CD14-positive monocyte (primary cell): ENCODE data around the gene HMGN3. TPM values are rescaled to one million over a fixed set of nuclear protein-coding genes. Genes with fewer than 3 reads are reported as not detected.

ENCODE experiments used
- DNase-seq, 3 donors: peaks; one replicate each; pipeline ENCODE4 v3.0.0-alpha.2; 2011 to 2022
- H2AFZ ChIP-seq: 2 replicates; pipeline ENCODE4 v1.6.0; 2012; ENCODE audit warnings: mild to moderate bottlenecking, low read depth, low read length, inconsistent platforms; ENCODE audit not compliant: insufficient read depth, poor library complexity, severe bottlenecking
- H3K27ac ChIP-seq, 2 donors: 1 replicate in 1 of 2; 2 replicates in 1 of 2; pipeline ENCODE4 v1.5.1; 2012 to 2013; ENCODE audit warnings: low read length in 2 of 2, control low read depth in 1 of 2, inconsistent platforms in 1 of 2, low read depth in 1 of 2, mild to moderate bottlenecking in 1 of 2
- H3K27me3 ChIP-seq, 2 donors: one replicate each; pipeline versions ENCODE4 v1.6.0 to v1.6.1; 2011 to 2013; ENCODE audit warnings: low read length in 2 of 2; ENCODE audit not compliant: control insufficient read depth in 2 of 2, insufficient read depth in 2 of 2
- H3K36me3 ChIP-seq, 2 donors: replicated peaks in 1 of 2; 1 replicate in 1 of 2; 2 replicates in 1 of 2; pipeline versions ENCODE4 v1.5.1 to v1.6.1; 2012 to 2013; ENCODE audit warnings: low read length in 2 of 2, control low read depth in 1 of 2, inconsistent platforms in 1 of 2, mild to moderate bottlenecking in 1 of 2; ENCODE audit not compliant: insufficient read depth in 2 of 2, control insufficient read depth in 1 of 2
- H3K4me1 ChIP-seq, 2 donors: 1 replicate in 1 of 2; 2 replicates in 1 of 2; pipeline versions ENCODE4 v1.5.1 to v1.6.1; 2012 to 2013; ENCODE audit warnings: low read length in 2 of 2, control low read depth in 1 of 2, inconsistent platforms in 1 of 2, mild to moderate bottlenecking in 1 of 2, moderate library complexity in 1 of 2; ENCODE audit not compliant: insufficient read depth in 2 of 2, control insufficient read depth in 1 of 2
- H3K4me2 ChIP-seq: replicated peaks from 2 replicates; pipeline ENCODE3; 2012; ENCODE audit warnings: low read length, moderate library complexity, mild to moderate bottlenecking; ENCODE audit not compliant: poor library complexity, severe bottlenecking; ENCODE audit errors: extremely low read depth
- H3K4me3 ChIP-seq, 3 experiments: fragments of 200-600 bp in 1 of 3; sonication (generic) in 1 of 3; replicated peaks in 1 of 3; 1 replicate in 2 of 3; 2 replicates in 1 of 3; pipeline ENCODE4 v1.5.1; 2011 to 2013; ENCODE audit warnings: low read length in 3 of 3, mild to moderate bottlenecking in 3 of 3, control low read depth in 2 of 3, low read depth in 2 of 3, inconsistent platforms in 1 of 3, moderate library complexity in 1 of 3
- H3K79me2 ChIP-seq: 2 replicates; pipeline ENCODE4 v1.6.0; 2012; ENCODE audit warnings: mild to moderate bottlenecking, control low read depth, inconsistent platforms, low read length, moderate library complexity; ENCODE audit not compliant: insufficient read depth
- H3K9ac ChIP-seq: 2 replicates; pipeline ENCODE4 v1.6.0; 2017; ENCODE audit warnings: low read length, mild to moderate bottlenecking; ENCODE audit not compliant: insufficient read depth, poor library complexity, severe bottlenecking
- H3K9me3 ChIP-seq, 2 donors: replicated peaks in 1 of 2; 1 replicate in 1 of 2; 2 replicates in 1 of 2; pipeline versions ENCODE4 v1.5.1 to v1.6.1; 2012 to 2013; ENCODE audit warnings: low read length in 2 of 2, control low read depth in 1 of 2; ENCODE audit not compliant: control insufficient read depth in 1 of 2, insufficient read depth in 1 of 2
- H4K20me1 ChIP-seq: 2 replicates; pipeline ENCODE4 v1.6.0; 2012; ENCODE audit warnings: mild to moderate bottlenecking, low read length, control low read depth, moderate library complexity; ENCODE audit not compliant: insufficient read depth
- H3K27ac Mint-ChIP-seq, 7 donors: one replicate each; pipeline ENCODE4 v1.8.0; 2020; ENCODE audit warnings: mild to moderate bottlenecking in 7 of 7, mixed read lengths in 7 of 7, moderate library complexity in 6 of 7, inconsistent platforms in 2 of 7
- H3K27me3 Mint-ChIP-seq, 3 donors: one replicate each; pipeline ENCODE4 v1.8.0; 2021 to 2022; ENCODE audit warnings: low read depth in 3 of 3, mild to moderate bottlenecking in 3 of 3, mixed read lengths in 3 of 3, moderate library complexity in 3 of 3, inconsistent platforms in 1 of 3
- H3K36me3 Mint-ChIP-seq, 2 donors: one replicate each; pipeline ENCODE4 v1.8.0; 2020; ENCODE audit warnings: mixed read lengths in 2 of 2, inconsistent platforms in 1 of 2, mild to moderate bottlenecking in 1 of 2
- H3K4me1 Mint-ChIP-seq: one replicate; pipeline ENCODE4 v1.8.0; 2020; ENCODE audit warnings: mild to moderate bottlenecking, mixed read lengths
- H3K4me3 Mint-ChIP-seq, 2 donors: one replicate each; pipeline ENCODE4 v1.8.0; 2020; ENCODE audit warnings: mild to moderate bottlenecking in 2 of 2, mixed read lengths in 2 of 2, moderate library complexity in 1 of 2
- H3K9me3 Mint-ChIP-seq, 7 donors: one replicate each; pipeline ENCODE4 v1.8.0; 2020 to 2022; ENCODE audit warnings: mixed read lengths in 7 of 7, mild to moderate bottlenecking in 6 of 7, moderate library complexity in 6 of 7, inconsistent platforms in 2 of 7
- CTCF ChIP-seq: fragments of 200-600 bp; IDR thresholded peaks from one replicate; pipeline ENCODE4 v1.8.0; 2022; ENCODE audit warnings: antibody characterized with exemption, mild to moderate bottlenecking
- WGBS: methylation state at CpG from one replicate; pipeline ENCODE4 v1.1.5; 2013; ENCODE audit warnings: missing lambda C conversion rate; ENCODE audit not compliant: insufficient coverage; 5-methylcytosine and 5-hydroxymethylcytosine counted together
- intact Hi-C, 2 donors: fragments of 100-400 bp; cut with micrococcal nuclease; formaldehyde crosslinking; loops; one replicate each; pipeline versions ENCODE4 v1.15.0 to v1.15.1; 2023
- polyA plus RNA-seq, 3 donors: library from polyadenylated mRNA; depleted of rRNA in 1 of 3; unstranded in 2 of 3; stranded (reverse) in 1 of 3; fragments of 300-500 nt in 2 of 3; fragments of >200 nt in 1 of 3; fragmentation: Illumina TruSeq in 2 of 3; gene quantifications; 1 replicate in 2 of 3; 2 replicates in 1 of 3; pipeline ENCODE4 v1.2.3, GENCODE V29; 2012 to 2021

HMGN3 gene
- polyA plus RNA-seq, 3 donors: 63.9 to 106 (median 84.4) TPM

GRCh38 chr6:79184641-79185040 lies 49.8 kb downstream of the HMGN3 start:
- peaks cover 0 to 2% of the 10 kb centered on the region in 2 donors for H3K27me3 ChIP-seq
- H3K9ac ChIP-seq: no peak overlapping the region
- H3K4me1 ChIP-seq: no peaks in the 10 kb centered on the region
- 100% methylated on average over 1 of the region's 3 CpGs for WGBS
- H3K27me3 Mint-ChIP-seq: peaks cover 3 to 10% (median 5%) of the 10 kb centered on the region in 3 donors
- H3K9me3 ChIP-seq: no peaks in the 10 kb centered on the region
- H3K9me3 Mint-ChIP-seq: peaks cover 0 to 5% (median 0%) of the 10 kb centered on the region in 7 donors
- TF ChIP-seq CTCF: no peak
- no peak overlapping the region for H3K4me2 ChIP-seq
- no peak overlapping the region for H3K4me3 ChIP-seq
- DNase-seq: no peak
- H3K36me3 ChIP-seq: no peaks in the 10 kb centered on the region
- intact Hi-C loops: no loop called here
- H2AFZ ChIP-seq: no peak overlapping the region
- H3K79me2 ChIP-seq: no peaks in the 10 kb centered on the region
- no peak overlapping the region for H3K4me3 Mint-ChIP-seq
- H4K20me1 ChIP-seq: no peaks in the 10 kb centered on the region
- H3K4me1 Mint-ChIP-seq: no peaks in the 10 kb centered on the region
- no peaks in the 10 kb centered on the region for H3K36me3 Mint-ChIP-seq
- no peak overlapping the region for H3K27ac ChIP-seq
- no peak overlapping the region for H3K27ac Mint-ChIP-seq

- Histone ChIP-seq H3K4me2 (no peak overlapping the region), H3K27ac (no peak overlapping the region), H3K4me1 (no peaks in the 10 kb centered on the region), H2AFZ (no peak overlapping the region), H3K9ac (no peak overlapping the region), H3K9me3 (no peaks in the 10 kb centered on the region), H3K79me2 (no peaks in the 10 kb centered on the region), H3K27me3 (peaks cover 0 to 4% of the 10 kb centered on the region in 2 donors), H3K36me3 (no peaks in the 10 kb centered on the region), H3K4me3 (no peak overlapping the region), H4K20me1 (no peaks in the 10 kb centered on the region)
- DNase-seq: no peak
- H3K27me3 Mint-ChIP-seq: peaks cover 3 to 10% (median 5%) of the 10 kb centered on the region in 3 donors
- intact Hi-C loops: no loop called here
- no peak overlapping the region for H3K4me3 Mint-ChIP-seq
- H3K9me3 Mint-ChIP-seq: peaks cover 0 to 6% (median 0%) of the 10 kb centered on the region in 7 donors
- H3K36me3 Mint-ChIP-seq: no peaks in the 10 kb centered on the region
- no peaks in the 10 kb centered on the region for H3K4me1 Mint-ChIP-seq
- H3K27ac Mint-ChIP-seq: no peak overlapping the region
- TF ChIP-seq CTCF: no peak
- no CpG with 5 or more reads among the region's 2 CpGs for WGBS
These were observed 50.4 kb downstream of the HMGN3 start for GRCh38 chr6:79184086-79184485.
